GM19351 (cell line): Measurements from ENCODE around the gene TSPYL6.
"Not testable (repeated sequence)": the region's sequence is repeated elsewhere in the genome, so short reads cannot be mapped to it uniquely, and the experiment has no call there.

ENCODE experiments used
- ATAC-seq: cut with Tn5 transposase; IDR thresholded peaks from one replicate; pipeline ENCODE4 v1.9.1; 2021; ENCODE audit warnings: mild to moderate bottlenecking, moderate library complexity; ENCODE audit not compliant: unreplicated experiment

Gene TSPYL6

DNA sequence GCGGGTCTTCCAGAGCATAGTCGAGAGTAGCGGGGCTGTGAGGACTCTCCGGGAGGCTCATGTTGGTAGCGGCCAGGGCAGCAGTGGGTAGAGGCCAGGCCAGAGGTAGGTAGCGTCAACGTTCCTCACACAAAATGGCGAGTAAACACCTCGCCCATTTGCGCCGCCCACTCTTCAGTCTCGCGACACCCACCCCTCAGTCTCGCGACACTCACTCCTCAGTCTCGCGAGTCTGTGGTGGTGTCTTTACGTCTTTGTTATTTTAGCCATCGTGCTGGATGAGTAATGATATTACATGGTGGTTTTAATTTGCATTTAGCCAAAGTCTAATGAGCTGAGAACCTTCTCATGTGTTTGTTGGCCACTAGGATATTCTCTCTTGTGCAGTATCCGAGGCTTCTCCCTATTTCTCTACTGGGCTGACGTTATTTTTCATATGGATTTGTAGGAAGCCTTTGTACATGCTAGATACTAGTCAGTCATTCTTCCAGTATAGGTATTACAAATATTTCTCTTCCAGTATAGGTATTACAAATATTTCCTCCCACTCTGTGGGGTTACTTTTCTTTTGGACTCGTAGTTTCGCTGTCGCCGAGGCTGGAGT, at the start of gene TSPYL6:
TSS of gene TSPYL6 (minus strand) at position 139 of the 604 bp plus-strand sequence. CDS start at position 61, 78 bp downstream.
- no peak for ATAC-seq

DNA sequence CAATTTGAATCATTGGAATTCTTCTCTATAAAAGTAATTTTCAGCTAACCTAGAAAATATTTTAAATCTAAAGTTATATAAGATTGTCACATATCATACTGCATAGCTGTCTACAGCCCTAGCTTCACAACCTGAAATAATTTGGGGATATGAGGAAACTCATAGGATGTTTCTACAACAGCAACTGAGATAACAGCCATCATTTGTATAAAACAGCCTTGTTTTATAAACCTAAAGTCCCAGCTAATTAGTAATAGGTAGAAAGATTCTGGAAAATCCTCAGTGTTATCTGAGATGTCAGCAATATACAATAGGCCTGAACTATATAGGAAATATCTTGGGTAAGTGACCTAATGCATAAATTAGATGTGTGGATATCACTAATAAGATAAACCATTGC, 47.6 kb upstream of the TSPYL6 start:
- no peak for ATAC-seq

DNA sequence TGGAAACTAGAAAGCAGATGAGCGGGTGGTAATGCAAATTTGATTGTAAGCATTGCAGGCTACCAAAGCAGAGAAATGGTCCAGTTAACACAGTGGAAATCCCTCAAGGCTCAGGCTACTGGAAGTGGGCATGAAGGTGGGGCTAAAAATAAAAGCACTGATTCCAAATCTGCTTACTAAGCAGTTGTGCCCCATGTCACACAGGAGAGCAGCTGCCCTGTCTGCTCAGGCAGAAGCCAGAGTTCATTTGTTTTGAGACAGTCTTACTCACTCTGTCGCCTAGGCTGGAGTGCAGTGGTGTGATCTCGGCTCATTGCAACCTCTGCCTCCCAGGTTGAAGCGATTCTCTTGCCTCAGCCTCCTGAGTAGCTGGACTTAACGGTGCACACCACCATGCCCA, 42.5 kb upstream of the TSPYL6 start:
- no peak for ATAC-seq

DNA sequence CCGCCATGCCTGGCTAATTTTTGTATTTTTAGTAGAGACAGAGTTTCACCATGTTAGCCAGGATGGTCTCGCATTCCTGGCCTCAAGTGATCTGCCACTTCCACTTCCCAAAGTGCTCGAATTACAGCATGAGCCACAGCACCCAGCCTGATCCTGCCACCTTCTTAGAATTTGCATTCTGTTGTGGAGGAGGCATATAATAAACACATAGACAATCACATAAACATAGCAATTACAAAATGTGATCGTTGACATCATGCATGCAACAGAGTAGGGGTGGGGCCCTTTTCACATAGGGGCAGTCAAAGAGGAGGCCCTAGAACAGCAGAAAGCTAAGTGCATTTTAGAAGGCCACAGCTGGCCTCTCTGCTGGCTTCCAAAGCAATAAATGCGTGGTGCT, 39.9 kb upstream of the TSPYL6 start:
- no peak for ATAC-seq

DNA sequence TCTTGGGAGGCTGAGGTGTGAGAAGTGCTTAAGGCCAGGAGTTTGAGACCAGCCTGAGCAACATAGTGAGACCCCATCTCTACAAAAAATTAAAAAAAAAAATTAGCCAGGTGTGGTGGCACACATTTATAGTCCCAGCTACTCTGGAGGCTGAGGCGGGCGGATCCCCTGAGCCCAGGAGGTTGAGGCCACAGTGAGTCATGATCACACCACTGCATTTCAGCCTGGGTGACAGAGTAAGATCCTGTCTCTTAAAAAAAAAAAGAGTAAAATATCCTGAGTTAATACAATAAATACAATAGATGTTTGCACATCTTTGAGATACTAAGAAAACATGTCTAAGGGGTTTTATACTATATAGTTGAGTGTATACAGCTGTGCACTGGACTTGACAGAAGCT, 38.6 kb upstream of the TSPYL6 start:
- not testable (repeated sequence) for ATAC-seq

DNA sequence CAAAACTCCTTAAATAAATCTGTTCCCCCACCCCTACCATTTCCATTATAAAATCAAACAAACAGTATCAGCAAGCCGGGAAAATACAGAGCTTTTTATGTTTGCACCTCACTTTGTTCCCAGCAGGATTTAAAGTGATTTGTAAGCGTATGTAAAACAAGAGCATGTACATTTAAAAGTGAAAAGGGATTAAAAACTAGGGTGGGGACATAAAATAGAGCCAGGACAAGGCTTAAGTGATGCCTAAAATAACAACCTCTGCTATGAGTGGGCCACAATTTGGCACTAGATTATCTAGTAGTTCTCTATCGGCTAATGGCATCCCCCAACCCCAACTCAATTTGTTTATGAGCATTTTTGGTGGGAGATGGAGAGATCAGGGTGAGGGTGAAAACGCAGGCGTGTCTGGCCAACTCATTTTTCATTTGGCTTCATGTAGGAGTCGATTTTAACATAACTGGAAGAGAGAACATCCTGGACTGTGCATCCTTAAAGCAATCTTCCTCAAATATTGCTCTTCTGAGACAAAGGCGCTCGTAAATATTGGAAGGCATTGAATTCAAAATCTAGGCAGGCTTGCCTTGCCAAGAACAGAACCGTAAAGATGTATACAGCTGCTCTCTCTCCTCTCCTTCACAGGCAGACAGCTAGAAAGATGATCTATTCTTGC, 34.5 kb upstream of the TSPYL6 start:
- ATAC-seq, result no peak

DNA sequence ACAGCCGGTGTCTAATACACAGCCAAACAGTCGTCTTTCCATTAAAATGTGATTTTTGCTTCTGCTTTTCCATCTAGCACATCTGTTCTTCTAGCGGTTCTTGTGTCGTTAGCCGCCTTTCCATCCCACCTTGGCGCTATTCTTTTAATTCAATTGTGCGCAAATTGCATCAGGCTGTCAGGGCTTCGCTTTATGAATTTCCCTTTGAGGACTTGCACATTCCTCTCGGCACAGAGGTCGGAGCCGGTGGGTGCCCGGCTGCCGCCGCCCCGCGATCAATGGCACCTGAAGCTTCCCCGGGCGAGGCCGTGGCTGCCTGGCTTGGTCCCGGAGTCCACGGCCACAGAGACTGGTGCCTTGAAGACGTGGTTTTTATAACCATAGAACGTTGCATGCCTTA, 33.9 kb upstream of the TSPYL6 start:
- no peak for ATAC-seq

DNA sequence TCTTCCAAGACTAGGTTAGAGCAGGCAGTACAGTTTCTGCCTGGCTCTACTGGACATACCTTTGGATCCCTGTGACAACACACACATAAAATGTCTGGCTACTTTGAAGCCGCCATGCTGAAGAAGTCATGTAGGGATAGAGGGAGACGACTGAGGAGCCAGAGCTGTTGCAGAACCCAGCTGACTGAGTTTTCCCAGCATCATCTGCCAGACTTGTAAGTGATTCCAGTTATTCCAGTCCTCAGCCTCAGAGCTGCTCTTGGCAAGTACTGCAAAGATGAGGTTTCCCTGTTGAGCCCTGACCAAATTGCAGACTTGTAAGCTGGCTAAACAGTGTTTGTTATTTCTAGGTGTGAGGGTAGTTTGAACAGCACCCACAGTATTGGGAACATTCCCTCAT, 31.5 kb upstream of the TSPYL6 start:
- ATAC-seq, result no peak

DNA sequence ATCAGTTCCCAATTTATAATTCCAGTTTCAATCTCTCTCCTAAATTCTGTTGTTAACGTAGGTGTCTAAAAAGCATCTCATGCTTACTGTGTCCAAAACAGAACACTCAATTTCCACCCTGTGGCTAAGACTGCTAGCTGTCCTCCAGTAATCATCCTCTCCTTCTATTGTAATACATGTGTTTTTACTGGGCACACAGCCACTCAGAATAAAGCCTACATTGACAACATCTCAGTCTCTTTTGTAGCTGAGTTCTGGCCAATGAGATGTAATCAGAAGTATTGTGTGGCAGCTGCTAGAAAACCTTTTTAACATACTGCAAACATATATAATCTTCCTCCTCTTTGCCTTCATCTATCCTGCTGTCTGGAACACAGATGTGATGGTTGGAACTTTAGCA, 29.4 kb upstream of the TSPYL6 start:
- no peak for ATAC-seq

DNA sequence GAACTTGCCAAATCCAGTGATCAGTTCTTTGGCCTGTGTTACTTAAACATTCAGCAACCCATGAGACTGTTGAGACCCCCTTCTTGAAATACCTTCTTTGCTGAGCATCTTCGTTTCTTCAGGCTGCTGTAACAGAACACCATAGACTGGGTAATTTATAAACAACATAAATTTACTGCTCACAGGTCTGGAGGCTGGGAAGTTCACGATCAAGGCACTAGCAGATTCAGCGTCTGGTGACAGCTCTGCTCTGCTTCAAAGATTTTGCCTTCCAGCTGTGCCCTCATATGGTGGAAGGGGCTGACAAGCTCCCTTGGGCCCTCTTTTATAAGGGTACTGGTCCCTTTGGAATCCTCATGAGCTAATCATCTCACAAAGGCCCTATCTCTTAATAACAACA, 28.8 kb upstream of the TSPYL6 start:
- ATAC-seq, result no peak

DNA sequence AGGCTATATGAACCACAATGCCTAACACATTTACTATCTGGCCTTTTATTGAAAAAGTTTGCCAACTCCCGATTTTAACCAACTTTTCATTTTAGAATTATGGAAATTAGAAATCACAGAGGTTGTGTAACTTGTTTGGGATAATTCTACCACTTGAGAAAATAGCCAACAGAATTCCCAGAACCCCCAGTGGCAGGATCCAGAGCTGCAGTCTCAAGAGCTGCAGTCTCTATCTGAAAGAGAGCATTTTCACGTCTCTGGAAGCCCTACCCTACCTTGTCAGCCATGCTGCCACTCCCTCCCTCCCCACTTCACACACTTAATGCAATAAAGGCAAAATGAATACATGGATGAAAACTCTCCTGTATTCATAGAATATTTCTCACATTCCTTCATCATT, 23.4 kb upstream of the TSPYL6 start:
- no peak for ATAC-seq

DNA sequence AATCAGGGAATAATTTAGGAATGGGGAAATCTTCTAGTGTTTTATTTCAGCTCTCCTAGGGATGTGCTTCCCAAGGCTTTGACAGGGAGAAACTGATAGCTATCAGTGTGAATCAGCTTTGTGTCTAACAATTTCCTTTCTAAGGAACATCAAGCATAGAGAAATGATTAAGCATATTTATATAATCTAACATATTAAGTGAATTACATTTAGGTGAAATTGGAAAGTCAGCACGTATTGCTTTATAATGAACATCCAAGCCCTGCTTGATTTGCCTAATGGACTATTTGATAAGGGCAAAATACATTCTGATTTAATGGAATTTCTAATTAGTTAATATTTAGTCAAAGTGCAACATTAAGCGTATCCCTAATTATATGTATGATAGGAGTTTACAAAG, 19.5 kb upstream of the TSPYL6 start:
- ATAC-seq, result no peak

DNA sequence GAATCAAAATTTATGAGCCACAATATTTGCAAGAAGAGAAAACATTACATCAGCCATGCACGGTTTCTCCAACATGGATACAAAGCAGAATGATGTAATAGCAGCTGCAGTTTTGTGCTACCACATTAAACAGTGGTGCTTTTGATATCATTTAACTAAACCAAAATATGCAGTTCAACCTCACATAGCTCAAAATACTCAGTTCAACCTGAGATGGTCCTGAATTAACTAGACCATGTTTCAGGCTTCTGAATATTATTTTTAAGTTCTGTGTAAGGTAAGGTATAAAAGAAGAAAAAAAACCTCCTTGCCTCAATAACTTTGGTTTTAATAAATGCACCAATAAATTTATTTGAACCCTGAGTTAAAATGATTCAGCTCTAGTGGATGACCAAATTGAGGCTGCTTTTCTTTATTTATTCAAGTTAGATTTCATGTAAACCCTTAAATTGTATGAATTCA, 18.8 kb upstream of the TSPYL6 start:
- no peak for ATAC-seq

DNA sequence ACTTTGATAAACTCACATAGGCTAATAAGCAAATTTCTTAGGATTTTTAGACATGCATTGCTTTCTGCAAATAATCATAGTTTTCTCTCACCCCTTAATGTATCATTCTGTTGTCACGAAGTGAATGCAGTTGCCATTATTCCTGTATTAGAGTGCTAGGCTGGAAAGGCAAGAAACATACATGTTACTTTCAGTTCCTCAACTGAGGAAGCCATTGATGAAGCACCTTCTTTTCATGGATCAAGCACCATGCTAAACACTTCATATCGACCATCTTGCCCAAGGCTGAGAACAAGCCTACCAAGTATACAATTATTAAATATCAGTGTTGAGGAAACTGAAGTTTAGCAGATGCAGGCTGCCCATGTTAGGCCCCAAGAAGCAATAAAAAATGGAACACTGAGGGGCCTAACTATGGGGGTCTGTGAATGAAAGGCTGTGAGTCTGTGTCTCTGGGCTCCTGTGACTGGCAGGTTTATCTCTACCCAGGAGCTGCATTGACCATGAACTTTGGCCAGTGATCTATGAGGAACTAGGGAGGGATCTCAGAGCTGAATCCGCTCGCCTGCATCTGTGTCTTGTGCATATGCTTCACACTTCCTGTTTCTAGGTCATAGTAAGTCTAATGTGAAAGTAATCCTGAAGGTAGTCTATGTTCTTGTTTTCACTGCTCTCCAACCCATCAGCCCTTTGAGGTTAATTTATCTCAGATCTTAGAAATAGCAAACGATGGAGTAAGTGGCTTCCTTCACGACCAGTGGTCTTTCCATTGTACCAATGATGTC, 16.0 kb upstream of the TSPYL6 start:
- peak; percentile 97 for ATAC-seq

DNA sequence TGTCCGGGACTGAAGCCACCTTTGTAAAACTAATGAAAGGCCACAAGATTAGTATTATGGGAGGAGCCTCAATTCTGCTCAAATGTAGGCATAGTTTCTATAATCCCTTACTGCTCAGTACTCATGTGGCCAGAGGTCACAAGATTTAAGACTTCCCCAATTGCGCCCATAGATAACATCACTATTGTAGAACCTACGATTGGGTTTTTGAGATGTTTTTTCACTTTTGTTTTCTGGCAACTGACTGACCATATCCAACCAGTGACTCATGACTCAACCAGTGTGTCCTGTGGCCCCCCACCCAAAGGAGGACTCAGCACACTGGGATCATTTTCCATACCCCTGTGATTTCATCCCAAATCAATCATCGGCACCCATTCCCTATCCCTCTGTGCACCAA, 15.2 kb upstream of the TSPYL6 start:
- no peak for ATAC-seq

DNA sequence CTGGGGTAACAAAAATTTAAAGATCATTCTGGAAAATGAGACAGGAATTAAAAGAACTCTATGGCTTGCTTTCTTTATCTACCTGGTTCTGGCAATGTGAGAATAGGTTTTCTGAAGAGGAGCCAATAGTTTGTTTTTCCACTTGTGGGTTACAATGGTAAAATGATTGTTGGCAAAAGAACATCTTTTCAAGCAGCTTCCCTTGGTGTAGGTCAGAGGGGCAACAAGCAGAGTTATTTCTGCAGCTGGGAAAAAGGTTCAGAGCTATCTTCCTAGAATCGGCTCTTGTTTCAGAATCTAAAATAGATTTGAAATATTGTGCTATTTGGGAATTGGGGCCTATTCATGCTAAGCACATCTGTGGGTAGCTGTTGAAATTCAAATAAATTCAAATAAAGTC, 11.5 kb upstream of the TSPYL6 start:
- no peak for ATAC-seq

DNA sequence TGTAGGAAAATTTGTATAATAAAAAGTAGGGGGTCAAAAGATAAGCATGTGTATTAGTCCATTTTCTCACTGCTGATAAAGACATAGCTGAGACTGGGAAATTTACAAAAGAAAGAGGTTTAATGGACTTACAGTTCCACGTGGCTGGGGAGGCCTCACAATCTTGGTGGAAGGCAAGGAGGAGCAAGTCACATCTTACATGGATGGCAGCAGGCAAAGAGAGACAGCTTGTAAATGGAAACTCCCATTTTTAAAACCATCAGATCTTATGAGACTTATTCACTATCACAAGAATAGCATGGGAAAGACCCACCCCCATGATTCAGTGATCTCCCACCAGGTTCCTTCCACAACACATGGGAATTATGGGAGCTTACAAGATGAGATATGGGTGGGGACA, 9.1 kb upstream of the TSPYL6 start:
- not testable (repeated sequence) for ATAC-seq

DNA sequence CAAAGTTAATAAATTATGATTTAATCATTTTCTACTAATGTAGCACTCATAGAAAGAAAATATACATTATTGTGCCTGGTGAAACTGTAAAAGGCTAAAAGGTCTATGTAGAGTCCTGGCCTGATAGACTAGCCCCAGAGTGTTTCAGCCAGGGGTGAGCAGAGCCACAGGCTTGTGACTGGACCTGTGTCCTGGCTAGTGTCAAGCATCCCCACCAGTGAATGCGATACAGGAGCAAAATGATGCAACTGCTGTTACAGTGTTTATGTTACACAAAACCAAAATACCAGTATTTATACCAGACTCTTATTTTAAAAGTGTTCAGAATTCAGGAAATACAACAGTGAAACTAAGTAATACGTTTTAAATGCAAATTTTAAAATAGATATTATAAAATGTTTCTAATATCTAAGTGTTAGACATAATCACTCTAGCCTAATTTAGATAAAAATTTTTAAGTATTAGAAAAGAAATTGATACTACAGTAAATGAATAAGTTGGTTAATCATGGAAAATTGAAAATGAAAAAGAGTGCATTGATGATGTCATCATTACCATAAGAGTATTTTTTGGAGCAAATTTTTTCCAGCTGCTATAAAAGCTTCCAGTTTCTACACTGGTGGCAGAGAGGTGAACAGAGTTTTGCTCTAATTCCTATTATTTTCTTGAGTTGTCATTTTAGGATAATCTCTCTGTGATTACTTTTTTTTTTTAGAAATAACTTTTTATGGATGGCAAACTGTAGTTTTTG, 6.2 kb upstream of the TSPYL6 start:
- ATAC-seq, result no peak

DNA sequence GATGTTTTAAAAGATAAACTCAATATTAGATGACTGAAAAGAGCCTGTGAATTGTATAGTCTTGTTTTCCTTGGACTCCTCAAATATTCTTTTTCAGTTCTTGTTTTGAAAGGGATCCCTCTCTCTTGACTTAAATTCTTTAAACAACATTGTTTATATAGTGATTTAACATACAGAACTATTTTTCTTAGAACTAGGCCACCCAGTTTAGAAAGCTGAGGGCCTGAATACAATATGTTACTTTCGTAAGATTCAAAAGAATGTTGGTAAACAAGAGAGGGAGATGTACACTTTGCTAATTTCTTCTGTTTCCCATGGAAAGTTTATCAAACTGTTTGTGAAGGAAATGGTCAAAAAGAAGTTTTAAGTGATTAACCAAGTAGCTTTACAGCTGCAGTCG, 5.5 kb upstream of the TSPYL6 start:
- no peak for ATAC-seq

DNA sequence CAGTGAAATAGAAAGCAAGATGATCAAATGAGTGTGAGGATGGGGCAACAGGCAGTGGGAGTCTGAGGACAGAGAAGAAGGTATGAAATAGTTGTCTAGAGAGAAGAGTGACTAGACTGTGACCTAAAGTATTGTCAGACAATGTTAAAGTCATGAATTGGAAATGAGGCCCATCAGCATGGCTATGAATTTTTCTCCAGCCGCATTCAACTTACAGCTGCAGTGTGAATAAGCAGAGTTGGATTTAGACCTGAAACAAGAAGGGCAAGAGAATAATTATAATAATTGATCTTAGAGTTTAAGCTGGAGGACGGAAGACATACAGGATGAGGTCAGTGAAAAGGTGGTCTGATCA, 4.2 kb upstream of the TSPYL6 start:
- peak; percentile 6 for ATAC-seq

DNA sequence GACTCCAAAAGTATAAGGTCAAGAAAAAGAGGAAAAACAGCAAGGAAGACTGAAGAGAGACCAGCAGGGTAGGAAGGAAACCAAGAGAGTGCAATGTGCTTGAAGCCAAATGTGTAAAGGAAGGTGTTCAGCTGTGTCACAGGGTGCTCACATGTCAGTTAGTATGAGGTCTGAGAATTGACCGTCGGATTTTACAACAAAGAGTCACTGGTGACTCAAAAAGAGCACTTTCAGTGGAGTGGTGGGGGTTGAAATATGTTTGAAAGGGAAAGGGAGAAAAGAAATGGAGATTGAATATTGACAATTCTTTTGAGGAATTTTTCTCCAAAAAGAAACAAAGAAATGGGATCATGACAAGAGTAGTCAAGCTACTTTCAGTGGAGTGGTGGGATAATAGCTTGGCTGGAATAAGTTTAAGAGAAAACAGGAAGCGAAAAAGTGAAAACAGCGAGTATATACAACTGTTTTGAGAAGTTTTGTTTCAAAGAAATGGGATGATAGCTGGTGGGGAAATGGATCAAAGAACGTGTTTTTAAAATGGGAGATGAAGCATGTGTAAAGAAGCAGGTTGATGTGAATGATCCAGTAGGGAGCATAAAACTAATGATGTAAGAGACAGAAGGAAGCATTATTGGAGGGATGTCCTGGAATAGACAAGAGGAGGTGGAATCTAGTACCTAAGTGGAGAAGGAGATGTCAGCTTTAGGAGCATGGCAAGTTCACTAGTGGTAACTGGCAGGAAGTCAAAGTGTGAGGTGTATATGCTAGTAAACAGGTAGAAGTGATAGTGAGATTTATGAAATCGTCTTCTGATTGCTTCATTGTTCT, 3.6 kb upstream of the TSPYL6 start:
- ATAC-seq, result peak; percentile 94
